ENCODE data around the gene KCNT2.

The KCNT2 gene

GRCh38 chr1:196598942-196599748, 9.1 kb downstream of the KCNT2 start:
- DNase-seq, result no peak
- TF ChIP-seq EZH2phosphoT487 (IDR thresholded peaks at IDR 0.05; ENCODE audit: low read length), result no peak
- no peak for TF ChIP-seq CTCF (IDR thresholded peaks at IDR 0.05; ENCODE audit: low read length)
- no peak for TF ChIP-seq EZH2 (optimal IDR thresholded peaks at IDR 0.05; ENCODE audit: low read depth, low read length)
- Histone ChIP-seq H3K9ac (ENCODE audit: low read length) (no peak overlapping the region), H3K9me2 (replicated peaks; ENCODE audit: insufficient read depth, low read length) (no peaks in the 10 kb centered on the region), H3K79me2 (ENCODE audit: low read length) (no peaks in the 10 kb centered on the region), H3K9me3 (replicated peaks; ENCODE audit: insufficient read depth, low read length) (no peaks in the 10 kb centered on the region), H4K20me1 (ENCODE audit: insufficient read depth, low read length) (no peaks in the 10 kb centered on the region), H3K4me2 (ENCODE audit: low read depth, low read length) (no peak overlapping the region), H3K27ac (ENCODE audit: low read length) (no peak overlapping the region), H3F3A (ENCODE audit: insufficient read depth, low read length) (no peaks in the 10 kb centered on the region), H3K27me3 (replicated peaks; ENCODE audit: insufficient read depth, low read length) (no peaks in the 10 kb centered on the region), H3K4me3 (ENCODE audit: low read length) (no peak overlapping the region), H3K36me3 (replicated peaks; ENCODE audit: insufficient read depth, low read length) (no peaks in the 10 kb centered on the region), H2AFZ (ENCODE audit: low read length) (no peak overlapping the region), H3K4me1 (ENCODE audit: low read length) (no peaks in the 10 kb centered on the region)

- Histone ChIP-seq H3K9me3 (replicated peaks; ENCODE audit: insufficient read depth, low read length) (no peaks in the 10 kb centered on the region), H3F3A (ENCODE audit: insufficient read depth, low read length) (no peaks in the 10 kb centered on the region), H3K4me1 (ENCODE audit: low read length) (no peaks in the 10 kb centered on the region), H3K36me3 (replicated peaks; ENCODE audit: insufficient read depth, low read length) (no peaks in the 10 kb centered on the region), H3K4me3 (ENCODE audit: low read length) (no peak overlapping the region), H4K20me1 (ENCODE audit: insufficient read depth, low read length) (no peaks in the 10 kb centered on the region), H3K9ac (ENCODE audit: low read length) (no peak overlapping the region), H3K4me2 (ENCODE audit: low read depth, low read length) (no peak overlapping the region), H3K27me3 (replicated peaks; ENCODE audit: insufficient read depth, low read length) (no peaks in the 10 kb centered on the region), H3K9me2 (replicated peaks; ENCODE audit: insufficient read depth, low read length) (no peaks in the 10 kb centered on the region), H3K79me2 (ENCODE audit: low read length) (no peaks in the 10 kb centered on the region), H2AFZ (ENCODE audit: low read length) (no peak overlapping the region), H3K27ac (ENCODE audit: low read length) (no peak overlapping the region)
- TF ChIP-seq CTCF (IDR thresholded peaks at IDR 0.05; ENCODE audit: low read length) (no peak), EZH2 (optimal IDR thresholded peaks at IDR 0.05; ENCODE audit: low read depth, low read length) (no peak), EZH2phosphoT487 (IDR thresholded peaks at IDR 0.05; ENCODE audit: low read length) (no peak)
- no peak for DNase-seq
Measured at GRCh38 chr1:196594700-196595099, 13.5 kb downstream of the KCNT2 start.

- no peak overlapping the region for H3K4me3 ChIP-seq (ENCODE audit: low read length)
- H3K27ac ChIP-seq (ENCODE audit: low read length), result no peak overlapping the region
- no peaks in the 10 kb centered on the region for H3K79me2 ChIP-seq (ENCODE audit: low read length)
- no peak overlapping the region for H2AFZ ChIP-seq (ENCODE audit: low read length)
- H3K36me3 ChIP-seq (replicated peaks; ENCODE audit: insufficient read depth, low read length), result no peaks in the 10 kb centered on the region
- H3K4me1 ChIP-seq (ENCODE audit: low read length), result no peaks in the 10 kb centered on the region
- no peak for TF ChIP-seq CTCF (IDR thresholded peaks at IDR 0.05; ENCODE audit: low read length)
- TF ChIP-seq EZH2phosphoT487 (IDR thresholded peaks at IDR 0.05; ENCODE audit: low read length), result no peak
- no peak for TF ChIP-seq EZH2 (optimal IDR thresholded peaks at IDR 0.05; ENCODE audit: low read depth, low read length)
- DNase-seq, result no peak
- H3K9me3 ChIP-seq (replicated peaks; ENCODE audit: insufficient read depth, low read length), result no peaks in the 10 kb centered on the region
- H4K20me1 ChIP-seq (ENCODE audit: insufficient read depth, low read length), result no peaks in the 10 kb centered on the region
- H3K9ac ChIP-seq (ENCODE audit: low read length), result no peak overlapping the region
- H3K9me2 ChIP-seq (replicated peaks; ENCODE audit: insufficient read depth, low read length), result no peaks in the 10 kb centered on the region
- no peaks in the 10 kb centered on the region for H3F3A ChIP-seq (ENCODE audit: insufficient read depth, low read length)
- H3K27me3 ChIP-seq (replicated peaks; ENCODE audit: insufficient read depth, low read length), result no peaks in the 10 kb centered on the region
- no peak overlapping the region for H3K4me2 ChIP-seq (ENCODE audit: low read depth, low read length)
Measured at GRCh38 chr1:196593955-196594354, 14.3 kb downstream of the KCNT2 start.
